HG02840 (cell line): ENCODE results near the gene STYXL2.

ENCODE experiments used
- ATAC-seq: cut with Tn5 transposase; IDR thresholded peaks from one replicate; pipeline ENCODE4 v1.9.1; 2021; ENCODE audit warnings: mild to moderate bottlenecking, moderate library complexity, moderate number of reproducible peaks; ENCODE audit not compliant: unreplicated experiment, low FRiP score

STYXL2 gene

DNA sequence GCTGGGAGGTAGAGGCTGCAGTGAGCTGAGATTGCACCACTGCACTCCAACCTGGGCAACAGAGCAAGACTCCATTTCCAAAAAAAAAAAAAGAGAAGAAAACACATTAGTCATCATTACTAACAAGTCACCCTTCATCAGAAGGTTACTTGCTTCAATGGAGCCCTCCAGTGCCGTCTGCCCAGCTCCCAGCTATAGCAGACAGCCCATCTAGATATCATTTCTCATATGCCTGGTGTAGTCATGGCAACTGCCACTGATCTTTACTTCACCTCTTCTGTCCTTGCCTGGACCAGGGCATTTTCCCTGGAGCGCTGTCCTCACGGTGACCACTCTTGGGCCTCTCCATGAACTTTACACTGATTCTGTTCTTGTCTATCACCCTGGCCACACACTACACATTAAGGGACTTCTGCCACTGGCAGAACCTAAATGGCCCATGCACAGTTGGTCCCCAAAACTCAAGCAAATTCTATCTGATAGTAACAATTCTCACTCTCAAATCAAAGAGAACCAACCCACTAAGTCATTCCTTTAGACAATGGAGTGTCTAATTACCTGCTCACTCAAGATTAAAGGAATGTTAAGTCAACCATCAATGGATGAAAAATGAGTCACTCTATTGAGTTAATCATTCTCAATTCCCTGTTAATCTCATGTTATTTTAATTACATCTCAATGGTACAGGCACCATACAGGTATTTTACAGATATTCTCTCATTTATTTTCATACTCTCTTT lies 16.6 kb upstream of the STYXL2 start:
- ATAC-seq = no peak

DNA sequence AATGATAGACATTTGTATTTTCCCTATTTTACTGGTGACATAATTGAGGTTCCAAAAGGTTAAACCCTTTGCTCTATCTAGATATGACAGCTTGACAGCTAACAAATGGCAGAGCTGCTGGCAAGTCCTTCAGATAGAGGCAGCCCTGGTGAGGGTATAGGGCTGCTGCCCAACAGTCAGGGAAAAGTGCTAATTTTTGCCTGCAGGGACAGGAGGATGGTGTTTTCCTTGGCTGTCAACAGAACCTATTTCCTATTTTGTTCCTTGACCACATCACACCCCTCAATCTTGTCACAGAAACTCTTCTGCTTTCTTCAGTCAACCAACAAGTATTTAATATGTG lies 16.0 kb upstream of the STYXL2 start:
- no peak for ATAC-seq

GRCh38 chr1:167081594-167082156 lies 12.2 kb upstream of the STYXL2 start:
- ATAC-seq = no peak

- no peak for ATAC-seq
Measured at GRCh38 chr1:167082511-167083027, 11.3 kb upstream of the STYXL2 start.

DNA sequence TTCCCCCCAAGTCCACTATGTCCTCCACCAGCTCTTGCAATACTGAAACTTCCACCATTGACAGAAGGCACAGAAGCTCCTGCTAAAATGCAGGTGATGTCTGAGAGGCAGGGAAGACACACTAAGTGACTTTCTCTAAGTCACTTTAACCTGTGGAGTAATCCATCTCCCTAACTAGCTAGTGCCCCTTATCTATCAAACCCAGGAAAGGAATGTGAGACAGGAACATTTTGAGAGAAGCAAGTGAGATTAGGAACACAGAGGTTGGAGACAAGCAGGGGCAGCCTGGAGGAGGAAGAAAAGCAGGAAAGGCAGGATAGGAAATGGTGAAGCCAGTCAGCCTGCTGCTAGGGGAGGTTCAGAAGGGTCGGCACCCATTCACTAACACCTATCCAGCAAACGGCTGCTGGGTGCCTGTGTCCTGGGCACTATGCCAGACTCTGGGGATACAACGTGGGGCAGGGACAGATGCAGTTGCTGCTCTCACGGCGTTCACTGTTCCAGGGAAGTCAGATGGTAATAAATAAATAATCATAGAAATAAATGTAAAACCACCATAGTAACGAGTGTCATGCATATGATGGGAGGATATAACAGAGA lies 10.7 kb upstream of the STYXL2 start:
- ATAC-seq = no peak

- ATAC-seq = no peak
Measured at GRCh38 chr1:167083871-167084270, 10.0 kb upstream of the STYXL2 start.

GRCh38 chr1:167084757-167085156 lies 9.1 kb upstream of the STYXL2 start:
- no peak for ATAC-seq

DNA sequence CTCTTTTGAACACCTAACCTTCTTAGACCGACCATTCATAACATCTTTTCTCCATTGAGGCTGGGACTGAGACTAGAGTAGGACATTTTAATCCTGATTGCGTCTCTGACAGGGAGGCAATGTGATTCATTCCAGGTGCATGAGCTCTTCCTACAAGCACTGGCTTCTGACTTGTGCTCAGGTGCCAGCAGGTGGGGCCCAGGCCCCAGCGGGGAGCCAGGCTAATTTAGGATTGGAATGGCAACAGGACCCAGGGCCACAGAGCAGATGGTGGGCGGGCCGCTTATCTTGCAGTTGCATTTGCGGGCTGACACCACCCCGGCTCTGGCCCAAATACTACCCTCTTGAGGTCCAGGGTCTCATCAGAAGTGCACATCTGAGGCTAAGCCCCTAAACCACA lies 7.8 kb upstream of the STYXL2 start:
- ATAC-seq = no peak

GRCh38 chr1:167086768-167087167 lies 7.1 kb upstream of the STYXL2 start:
- no peak for ATAC-seq

- no peak for ATAC-seq
Measured at GRCh38 chr1:167088746-167089417, 5.0 kb upstream of the STYXL2 start.

DNA sequence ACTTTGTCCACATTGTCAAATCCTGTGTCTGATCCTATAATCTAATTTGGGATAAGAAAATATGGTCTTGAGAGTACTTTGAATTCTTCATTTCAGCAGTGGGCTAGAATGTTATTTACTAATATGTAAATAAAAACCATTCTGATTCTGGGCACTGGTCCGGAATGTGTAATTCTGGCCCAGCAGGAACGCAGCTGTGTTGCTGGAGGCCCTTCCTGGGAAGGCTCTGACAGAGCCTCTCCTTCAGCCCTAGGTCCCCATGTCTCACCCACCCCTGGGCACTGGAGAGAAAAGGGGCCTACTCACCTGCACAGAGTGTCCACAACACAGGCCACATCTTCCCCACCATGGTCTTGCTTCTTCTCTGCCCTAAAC lies 3.9 kb upstream of the STYXL2 start:
- ATAC-seq = no peak

DNA sequence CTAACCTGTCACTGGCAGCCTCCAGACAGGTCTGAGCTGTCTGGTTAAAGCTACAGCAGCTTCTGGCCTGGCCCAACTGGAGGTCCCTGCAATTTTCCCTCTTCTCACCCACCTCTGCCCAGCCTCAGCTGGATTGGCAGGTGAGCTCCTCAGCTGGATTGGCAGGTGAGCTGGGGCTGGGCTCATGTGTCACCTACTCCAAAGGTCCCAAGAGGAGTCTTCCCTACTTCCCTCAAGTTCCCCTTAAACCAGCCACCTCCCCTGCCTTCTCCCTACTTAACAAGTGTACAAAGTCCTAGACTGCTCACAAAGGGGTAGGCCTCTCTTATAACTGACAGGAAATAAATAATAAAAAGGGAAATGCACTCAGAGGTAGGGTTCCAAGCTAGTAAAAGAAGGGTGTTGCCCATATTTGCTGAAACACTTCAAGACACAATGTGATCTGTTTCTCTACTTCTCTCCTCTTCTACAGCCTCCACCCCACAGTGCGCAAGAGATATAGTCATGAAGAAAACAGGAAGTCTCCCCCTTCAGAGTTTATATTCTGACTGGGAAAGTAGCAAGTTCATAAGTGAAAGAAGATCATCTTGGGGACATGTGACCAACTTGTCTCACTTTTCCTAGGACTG lies 3.4 kb upstream of the STYXL2 start, which contains the start of gene GPA33:
TSS of gene GPA33 (minus strand) at position 64 of the 629 bp plus-strand sequence. CDS start 90 bp downstream, outside the sequence.
- ATAC-seq = no peak

DNA sequence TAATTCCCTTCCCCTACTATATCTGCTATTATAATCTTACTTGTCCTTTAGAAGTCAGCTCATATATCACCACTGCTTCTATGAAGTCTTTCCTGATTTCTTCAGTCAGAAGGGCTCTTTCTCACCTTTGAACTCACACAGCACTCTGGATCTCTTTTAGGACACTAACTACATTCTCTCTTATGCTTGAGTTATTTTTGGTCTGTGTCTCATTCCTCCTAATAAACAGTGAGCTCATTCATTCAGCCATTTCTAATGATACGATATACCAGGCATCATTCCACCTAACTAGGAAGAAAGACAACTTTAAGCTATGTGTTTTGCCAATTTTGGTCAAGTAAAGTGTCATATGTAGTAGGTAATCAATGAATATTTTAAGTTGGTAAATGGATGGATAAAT lies 1.2 kb upstream of the STYXL2 start:
- ATAC-seq = no peak

- ATAC-seq = no peak
Measured at GRCh38 chr1:167094690-167095089, 815 bp downstream of the STYXL2 start.

DNA sequence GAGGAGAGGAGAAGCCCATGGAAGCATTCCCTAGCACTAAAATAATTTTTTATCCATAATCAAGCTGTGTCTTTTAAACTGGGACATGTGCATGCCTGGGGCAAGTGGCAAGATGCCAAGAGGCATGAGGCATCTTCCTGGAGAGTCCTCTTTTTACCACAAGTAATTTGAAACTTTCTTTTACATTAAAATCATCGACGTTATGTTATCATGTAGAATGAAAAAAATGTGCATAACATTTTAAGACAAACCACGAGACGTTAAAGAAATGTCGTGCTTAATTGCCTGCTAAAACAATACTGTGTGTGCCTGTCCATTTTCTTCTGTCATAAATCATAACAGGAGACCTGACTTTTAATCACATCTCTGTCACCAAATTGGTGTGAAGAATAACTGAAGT lies 1.5 kb downstream of the STYXL2 start:
- ATAC-seq = no peak

DNA sequence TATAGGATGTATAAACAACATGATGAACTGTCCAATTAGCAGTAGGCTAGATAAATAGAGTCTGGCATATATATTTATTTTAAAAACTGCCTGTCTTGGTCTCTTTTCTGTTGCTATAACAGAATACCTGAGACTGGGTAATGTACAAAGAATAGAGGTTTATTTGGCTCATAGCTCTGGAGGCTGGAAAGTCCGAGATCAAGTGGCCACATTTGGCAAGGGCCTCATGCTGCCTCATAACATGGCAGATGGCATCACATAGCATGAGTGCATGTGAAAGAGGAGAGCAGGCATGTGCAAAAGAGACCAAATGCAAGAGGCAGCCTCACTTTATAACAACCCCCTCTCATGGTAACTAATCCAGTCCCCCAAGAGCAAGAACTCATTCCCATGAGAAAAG lies 6.0 kb downstream of the STYXL2 start:
- no peak for ATAC-seq

GRCh38 chr1:167100730-167101129 lies 6.9 kb downstream of the STYXL2 start:
- no peak for ATAC-seq

DNA sequence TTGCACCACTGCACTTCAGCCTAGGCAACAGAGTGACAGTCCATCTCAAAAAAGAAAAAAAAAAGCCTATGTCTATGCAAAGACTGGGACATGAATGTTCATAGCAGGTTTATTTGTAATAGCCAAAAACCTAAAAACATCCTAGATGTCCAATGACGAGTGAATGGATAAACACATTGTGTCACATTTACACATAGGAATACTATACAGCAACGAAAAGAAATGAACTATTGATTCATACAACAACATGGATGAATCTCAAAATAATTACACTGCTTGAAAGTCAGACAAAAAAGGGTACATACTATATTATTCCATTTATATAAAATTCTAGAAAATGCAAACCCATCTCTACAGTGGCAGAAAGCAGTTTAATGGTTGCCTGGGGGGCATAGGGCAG lies 7.9 kb downstream of the STYXL2 start:
- no peak for ATAC-seq

DNA sequence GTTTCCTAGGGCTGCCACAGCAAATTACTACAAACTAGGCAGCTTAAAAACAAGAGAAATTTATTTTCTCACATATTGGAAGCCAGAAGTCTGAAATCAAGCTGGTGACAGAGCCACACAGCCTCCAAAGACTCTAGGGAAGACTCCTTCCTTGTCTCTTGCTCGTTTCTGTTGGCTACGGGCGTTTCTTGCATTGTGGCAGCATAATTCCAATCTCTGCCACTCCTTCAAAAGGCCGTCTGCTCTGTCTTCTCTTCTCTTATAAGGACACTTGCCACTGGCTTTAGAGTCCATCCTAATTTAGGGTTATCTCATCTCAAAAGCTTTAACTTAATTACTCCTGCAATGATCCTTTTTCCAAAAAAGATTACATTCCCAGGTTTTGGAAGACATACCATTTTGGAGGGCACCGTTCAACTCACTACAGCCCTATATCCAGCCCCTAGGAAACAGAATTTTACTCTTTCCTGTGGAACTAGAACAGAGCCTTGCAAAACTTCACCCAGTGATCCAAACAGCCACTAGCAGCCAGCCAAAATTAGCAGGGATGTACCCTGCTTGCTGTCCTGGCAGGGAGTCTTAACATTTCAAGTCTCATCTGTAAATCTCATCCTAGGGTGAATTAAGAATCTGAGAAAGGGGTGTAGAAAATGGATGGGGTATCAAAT lies 9.2 kb downstream of the STYXL2 start:
- no peak for ATAC-seq

- ATAC-seq = no peak
Measured at GRCh38 chr1:167104256-167104633, 10.4 kb downstream of the STYXL2 start.
